PC-3 (cell line): Measurements from ENCODE around the gene RUFY4. TPM values are rescaled to one million over a fixed set of nuclear protein-coding genes. Genes with fewer than 3 reads are reported as not detected.

Experiments used
- ATAC-seq: fragments of 200-7000 bp; cut with Tn5 transposase; 2 replicates; pipeline ENCODE4 v1.9.1; 2020; ENCODE audit warnings: mild to moderate bottlenecking, moderate library complexity
- BruUV-seq: library from RNA; stranded (reverse); fragments of 400-500 nt; replicated peaks from 2 replicates; lab custom pipeline; 2021; lab: Mats Ljungman, UMichigan
- CTCF ChIA-PET: fragments of 300-600 bp; sonication (Branson Sonifier 250); formaldehyde crosslinking; loops from one replicate; lab custom pipeline; 2022; ENCODE audit warnings: antibody characterized with exemption; lab: Charles Lee
- POLR2A ChIA-PET: fragments of 300-600 bp; sonication (Branson Sonifier 250); formaldehyde crosslinking; loops from one replicate; lab custom pipeline; 2022; ENCODE audit warnings: antibody characterized with exemption; ENCODE audit not compliant: unreplicated experiment; lab: Charles Lee
- DNase-seq: peaks from one replicate; pipeline ENCODE4 v3.0.0-alpha.2; 2015
- H2AFZ ChIP-seq: fragments of 300-600 bp; sonication (generic); 2 replicates; pipeline ENCODE4 v1.6.0; 2016; ENCODE audit warnings: antibody characterized with exemption, low read length
- H3F3A ChIP-seq: fragments of 300-600 bp; sonication (generic); one replicate; pipeline ENCODE4 v1.6.0; 2017; ENCODE audit warnings: antibody characterized with exemption, low read length, control low read depth, mild to moderate bottlenecking; ENCODE audit not compliant: unreplicated experiment
- H3K27ac ChIP-seq: fragments of 300-600 bp; sonication (generic); 2 replicates; pipeline ENCODE4 v1.5.1; 2016; ENCODE audit warnings: mild to moderate bottlenecking, low read length
- H3K27me3 ChIP-seq: fragments of 300-600 bp; sonication (generic); 2 replicates; pipeline ENCODE4 v1.6.1; 2016; ENCODE audit warnings: low read length, mixed read lengths
- H3K36me3 ChIP-seq: fragments of 300-600 bp; sonication (generic); 2 replicates; pipeline ENCODE4 v1.6.1; 2016; ENCODE audit warnings: low read depth, mixed run types, low read length, mixed read lengths
- H3K4me1 ChIP-seq: fragments of 300-600 bp; sonication (generic); 2 replicates; pipeline ENCODE4 v1.5.1; 2016; ENCODE audit warnings: low read length; ENCODE audit not compliant: insufficient read depth
- H3K4me2 ChIP-seq: fragments of 300-600 bp; sonication (generic); 2 replicates; pipeline ENCODE4 v1.6.0; 2016; ENCODE audit warnings: low read length
- H3K4me3 ChIP-seq: fragments of 300-600 bp; sonication (generic); 2 replicates; pipeline ENCODE4 v1.5.1; 2016; ENCODE audit warnings: mild to moderate bottlenecking, low read length, mixed read lengths
- H3K79me2 ChIP-seq: fragments of 300-600 bp; sonication (generic); 2 replicates; pipeline ENCODE4 v1.6.1; 2017; ENCODE audit warnings: low read length, mixed read lengths
- H3K9ac ChIP-seq: fragments of 300-600 bp; sonication (generic); 2 replicates; pipeline ENCODE4 v1.6.0; 2016; ENCODE audit warnings: mild to moderate bottlenecking, low read length
- H3K9me2 ChIP-seq: fragments of 300-600 bp; sonication (generic); replicated peaks from 2 replicates; pipeline ENCODE4 v1.6.1; 2016; ENCODE audit warnings: mixed run types, low read length, mixed read lengths
- H3K9me3 ChIP-seq: fragments of 300-600 bp; sonication (generic); 2 replicates; pipeline ENCODE4 v1.6.1; 2016; ENCODE audit warnings: low read length, mixed read lengths
- H4K20me1 ChIP-seq: fragments of 300-600 bp; sonication (generic); 2 replicates; pipeline ENCODE4 v1.6.1; 2016; ENCODE audit warnings: low read length, mixed read lengths
- CTCF ChIP-seq: fragments of 300-600 bp; sonication (generic); conservative IDR thresholded peaks from 2 replicates; pipeline ENCODE4 v1.5.1; 2017; ENCODE audit warnings: antibody characterized with exemption, low read depth, mild to moderate bottlenecking, low read length
- EZH2 ChIP-seq: fragments of 300-600 bp; sonication (generic); IDR thresholded peaks from one replicate; pipeline ENCODE4 v1.6.1; 2017; ENCODE audit warnings: antibody characterized with exemption, mild to moderate bottlenecking, low read length; ENCODE audit not compliant: unreplicated experiment
- EZH2phosphoT487 ChIP-seq: fragments of 300-600 bp; sonication (generic); IDR thresholded peaks from 2 replicates; pipeline ENCODE4 v1.6.1; 2018; ENCODE audit warnings: mild to moderate bottlenecking, antibody characterized with exemption, low read length, borderline replicate concordance
- intact Hi-C: fragments of 100-400 bp; cut with micrococcal nuclease; formaldehyde crosslinking; loops from 2 replicates; pipeline ENCODE4 v1.9.0; 2023
- total RNA-seq: library from RNA; depleted of rRNA; stranded (reverse); fragments of >200 nt; gene quantifications from 2 replicates; pipeline ENCODE4 v1.2.3, GENCODE V29; 2014

RUFY4 gene
- total RNA-seq, 1 experiment from 2014 or later: not detected

- no peak overlapping the region for H2AFZ ChIP-seq
- no peaks in the 10 kb centered on the region for H3K4me1 ChIP-seq
- H3F3A ChIP-seq: no peaks in the 10 kb centered on the region
- no peaks in the 10 kb centered on the region for H3K9me3 ChIP-seq
- DNase-seq (no peak), ATAC-seq (no peak)
- H3K27ac ChIP-seq: no peak overlapping the region
- no TSS peak for BruUV-seq
- TF ChIP-seq EZH2: no peak
- TF ChIP-seq EZH2phosphoT487: no peak
- TF ChIP-seq CTCF: no peak
- ChIA-PET POLR2A (no interaction called here), CTCF (no interaction called here)
- no peak overlapping the region for H3K4me2 ChIP-seq
- H4K20me1 ChIP-seq: no peaks in the 10 kb centered on the region
- no peaks in the 10 kb centered on the region for H3K36me3 ChIP-seq
- H3K9ac ChIP-seq: no peak overlapping the region
- H3K27me3 ChIP-seq: peaks cover 88% of the 10 kb centered on the region
- no peaks in the 10 kb centered on the region for H3K9me2 ChIP-seq
- no peaks in the 10 kb centered on the region for H3K79me2 ChIP-seq
- intact Hi-C loops: no loop called here
- no peak overlapping the region for H3K4me3 ChIP-seq
Measured at GRCh38 chr2:218060118-218060517, 8.9 kb upstream of the RUFY4 start.

- H3K9me3 ChIP-seq: no peaks in the 10 kb centered on the region
- no peak overlapping the region for H3K4me3 ChIP-seq
- TF ChIP-seq EZH2: no peak
- TF ChIP-seq CTCF: no peak
- TF ChIP-seq EZH2phosphoT487: no peak
- H3K9me2 ChIP-seq: no peaks in the 10 kb centered on the region
- CTCF ChIA-PET: no interaction called here
- no peak overlapping the region for H3K9ac ChIP-seq
- H2AFZ ChIP-seq: no peak overlapping the region
- H4K20me1 ChIP-seq: no peaks in the 10 kb centered on the region
- intact Hi-C loops: no loop called here
- no peak overlapping the region for H3K4me2 ChIP-seq
- ATAC-seq: no peak
- H3F3A ChIP-seq: no peaks in the 10 kb centered on the region
- no peaks in the 10 kb centered on the region for H3K4me1 ChIP-seq
- H3K36me3 ChIP-seq: no peaks in the 10 kb centered on the region
- BruUV-seq: no TSS peak
- no peak for DNase-seq
- POLR2A ChIA-PET: no interaction called here
- peaks cover 84% of the 10 kb centered on the region for H3K27me3 ChIP-seq
- H3K79me2 ChIP-seq: no peaks in the 10 kb centered on the region
- H3K27ac ChIP-seq: no peak overlapping the region
Measured at GRCh38 chr2:218060950-218061660, 7.9 kb upstream of the RUFY4 start.

GRCh38 chr2:218063486-218063885 is 5.6 kb upstream of the RUFY4 start:
- Histone ChIP-seq H3K36me3 (no peaks in the 10 kb centered on the region), H3K9me3 (no peaks in the 10 kb centered on the region), H3K27me3 (peaks cover 73% of the 10 kb centered on the region), H3K27ac (no peak overlapping the region), H3K79me2 (no peaks in the 10 kb centered on the region), H4K20me1 (no peaks in the 10 kb centered on the region), H3K4me1 (no peaks in the 10 kb centered on the region), H2AFZ (no peak overlapping the region), H3F3A (no peaks in the 10 kb centered on the region), H3K9me2 (no peaks in the 10 kb centered on the region), H3K4me2 (no peak overlapping the region), H3K9ac (no peak overlapping the region), H3K4me3 (no peak overlapping the region)
- no peak for TF ChIP-seq EZH2phosphoT487
- no peak for TF ChIP-seq CTCF
- TF ChIP-seq EZH2: no peak
- POLR2A ChIA-PET: no interaction called here
- BruUV-seq: no TSS peak
- ATAC-seq (no peak), DNase-seq (no peak)
- intact Hi-C loops: no loop called here
- CTCF ChIA-PET: no interaction called here
